HCT116 (cell line): Measurements from ENCODE around the gene MRPS23. TPM values are rescaled to one million over a fixed set of nuclear protein-coding genes. Genes with fewer than 3 reads are reported as not detected.

Source experiments
- ATAC-seq: fragments of 200-7000 bp; cut with Tn5 transposase; 2 replicates; pipeline ENCODE4 v1.9.1; 2020; ENCODE audit warnings: mild to moderate bottlenecking, moderate library complexity
- BruUV-seq: library from RNA; stranded (reverse); fragments of 400-500 nt; replicated peaks from 2 replicates; lab custom pipeline; 2021; lab: Mats Ljungman, UMichigan
- CTCF ChIA-PET: fragments of 300-600 bp; sonication (Branson Sonifier 250); formaldehyde crosslinking; loops from one replicate; lab custom pipeline; 2021; ENCODE audit warnings: antibody characterized with exemption; lab: Charles Lee
- POLR2A ChIA-PET: fragments of 300-600, 350-600 bp; sonication (Branson Sonifier 250); formaldehyde crosslinking; loops from one replicate; lab custom pipeline; 2021; ENCODE audit warnings: antibody characterized with exemption; lab: Charles Lee
- RAD21 ChIA-PET, 2 experiments: fragments of 300-600 bp; sonication (Branson Sonifier 250); formaldehyde crosslinking; loops; one replicate each; lab custom pipeline; 2023; ENCODE audit warnings: low total read pairs in 2 of 2; ENCODE audit not compliant: uncharacterized antibody in 2 of 2, unreplicated experiment in 2 of 2, low non-redundant PET in 1 of 2; lab: Charles Lee
- DNase-seq: peaks from one replicate; pipeline ENCODE4 v3.0.0-alpha.2; 2010; ENCODE audit warnings: low read depth, low spot score
- H2AFZ ChIP-seq: fragments of 200-600 bp; shearing (Covaris generic), sonication (generic); 2 replicates; pipeline ENCODE4 v1.6.1; 2017; ENCODE audit warnings: low read depth, mixed run types, mixed read lengths, antibody characterized with exemption, low read length; ENCODE audit not compliant: poor library complexity, severe bottlenecking
- H3K27ac ChIP-seq: 2 replicates; pipeline ENCODE4 v1.5.1; 2012; ENCODE audit warnings: low read depth, low read length
- H3K27me3 ChIP-seq: fragments of 200-600 bp; sonication (generic); 2 replicates; pipeline ENCODE4 v1.6.1; 2016; ENCODE audit warnings: mixed run types, low read length, mixed read lengths; ENCODE audit not compliant: insufficient read depth
- H3K36me3 ChIP-seq, 2 experiments: fragments of 200-500 bp in 1 of 2; fragments of 200-600 bp in 1 of 2; sonication (Bioruptor generic) in 1 of 2; sonication (generic) in 1 of 2; 2 replicates each; pipeline versions ENCODE4 v1.5.1 to v1.6.1; 2014 to 2016; ENCODE audit warnings: low read length in 2 of 2, inconsistent platforms in 1 of 2, mixed read lengths in 1 of 2, mixed run types in 1 of 2; ENCODE audit not compliant: insufficient read depth in 2 of 2, control insufficient read depth in 1 of 2
- H3K4me1 ChIP-seq, 2 experiments: fragments of 200-600 bp in 1 of 2; sonication (generic) in 1 of 2; 2 replicates each; pipeline versions ENCODE4 v1.5.1 to v1.6.1; 2012 to 2017; ENCODE audit warnings: low read length in 2 of 2, inconsistent platforms in 1 of 2, mild to moderate bottlenecking in 1 of 2, mixed read lengths in 1 of 2, mixed run types in 1 of 2, moderate library complexity in 1 of 2; ENCODE audit not compliant: insufficient read depth in 2 of 2, control insufficient read depth in 1 of 2
- H3K4me2 ChIP-seq: fragments of 200-600 bp; sonication (generic); 2 replicates; pipeline ENCODE4 v1.6.1; 2017; ENCODE audit warnings: mixed run types, low read length, mixed read lengths
- H3K4me3 ChIP-seq, 2 experiments: fragments of 200-600 bp in 1 of 2; sonication (generic) in 1 of 2; replicated peaks in 1 of 2; 2 replicates each; pipeline ENCODE4 v1.5.1; 2011 to 2016; ENCODE audit warnings: low read length in 2 of 2, control low read depth in 1 of 2, low read depth in 1 of 2, mild to moderate bottlenecking in 1 of 2, mixed read lengths in 1 of 2, mixed run types in 1 of 2
- H3K79me2 ChIP-seq: fragments of 200-600 bp; sonication (generic); 2 replicates; pipeline ENCODE4 v1.6.1; 2017; ENCODE audit warnings: mild to moderate bottlenecking, mixed run types, low read length, moderate library complexity, mixed read lengths; ENCODE audit not compliant: insufficient read depth
- H3K9ac ChIP-seq: fragments of 200-600 bp; sonication (generic); 2 replicates; pipeline ENCODE4 v1.6.1; 2016; ENCODE audit warnings: low read length, mixed read lengths
- H3K9me2 ChIP-seq: fragments of 200-600 bp; sonication (generic), shearing (Covaris generic); 2 replicates; pipeline ENCODE4 v1.6.1; 2017; ENCODE audit warnings: mixed run types, mild to moderate bottlenecking, moderate library complexity; ENCODE audit not compliant: insufficient read depth
- H3K9me3 ChIP-seq, 2 experiments: fragments of 200-500 bp in 1 of 2; fragments of 200-600 bp in 1 of 2; sonication (Bioruptor generic) in 1 of 2; sonication (generic) in 1 of 2; 2 replicates each; pipeline ENCODE4 v1.6.1; 2014 to 2017; ENCODE audit warnings: low read length in 2 of 2, mixed read lengths in 2 of 2, inconsistent platforms in 1 of 2, low read depth in 1 of 2, mild to moderate bottlenecking in 1 of 2, mixed run types in 1 of 2, moderate library complexity in 1 of 2; ENCODE audit not compliant: control insufficient read depth in 1 of 2, insufficient read depth in 1 of 2
- H4K20me1 ChIP-seq: fragments of 200-600 bp; sonication (generic), shearing (Covaris generic); 2 replicates; pipeline ENCODE4 v1.6.1; 2017; ENCODE audit warnings: mixed run types, mild to moderate bottlenecking, moderate library complexity; ENCODE audit not compliant: insufficient read depth
- POLR2A ChIP-seq: IDR thresholded peaks from 2 replicates; pipeline ENCODE4 v1.7.0; 2011; ENCODE audit warnings: borderline replicate concordance; ENCODE audit not compliant: insufficient read depth, insufficient read length; ENCODE audit errors: extremely low read depth
- TCF7L2 ChIP-seq: IDR thresholded peaks from 2 replicates; pipeline ENCODE4 v1.7.0; 2011; ENCODE audit warnings: borderline replicate concordance, inconsistent platforms; ENCODE audit not compliant: insufficient read depth, insufficient read length; ENCODE audit errors: extremely low read depth
- intact Hi-C: fragments of 100-400 bp; cut with micrococcal nuclease; formaldehyde crosslinking; loops from 2 replicates; pipeline ENCODE4 v1.10.0; 2022
- total RNA-seq: library from RNA; stranded (reverse); gene quantifications from one replicate; pipeline ENCODE4 v1.2.1, GENCODE V29; 2021; ENCODE audit not compliant: unreplicated experiment
- TF ChIP-seq, protein P1 (sequence below): IDR thresholded peaks from 2 replicates; pipeline ENCODE4 v1.6.1; 2012

Gene MRPS23
- total RNA-seq, 1 experiment from 2014 or later: 109 TPM

- H3K4me2 ChIP-seq: peak overlapping the region; percentile 86
- RAD21 ChIA-PET: no interaction called here
- CTCF ChIA-PET: interaction anchor here (0.6 to 12.4 kb wide), 4 partner anchors 14 to 749 kb away, joined by 3 to 288 read pairs (median 4); partner anchors contain the start of gene VEZF1
Observed at GRCh38 chr17:57862694-57863667, 13.1 kb upstream of the MRPS23 start.

More at GRCh38 chr17:57862694-57863667, 13.1 kb upstream of the MRPS23 start:
- Histone ChIP-seq H3K36me3 (peaks cover 0 to 8% of the 10 kb centered on the region in 2 experiments; a peak in 1 of 4 replicates), H3K4me1 (peaks cover 66 to 90% of the 10 kb centered on the region in 2 experiments), H3K9me2 (no peaks in the 10 kb centered on the region), H3K27me3 (no peaks in the 10 kb centered on the region), H3K79me2 (no peaks in the 10 kb centered on the region), H3K4me3 (no peak overlapping the region; a peak in 1 of 4 replicates), H2AFZ (no peak overlapping the region), H3K27ac (peak overlapping the region; percentile 79), H3K9me3 (no peaks in the 10 kb centered on the region), H4K20me1 (no peaks in the 10 kb centered on the region), H3K9ac (peak overlapping the region; percentile 59)
- no peak for ATAC-seq
- intact Hi-C loops: no loop called here
- POLR2A ChIA-PET: interaction anchor here (1.0 to 3.1 kb wide), 2 partner anchors 7 to 144 kb away, joined by 3 to 25 read pairs; partner anchors contain the start of gene SRSF1
- TF ChIP-seq TCF7L2 (peak; percentile 23), POLR2A (peak; percentile 34)
- TF ChIP-seq, protein P1, sequence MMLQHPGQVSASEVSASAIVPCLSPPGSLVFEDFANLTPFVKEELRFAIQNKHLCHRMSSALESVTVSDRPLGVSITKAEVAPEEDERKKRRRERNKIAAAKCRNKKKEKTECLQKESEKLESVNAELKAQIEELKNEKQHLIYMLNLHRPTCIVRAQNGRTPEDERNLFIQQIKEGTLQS: no peak
- no TSS peak for BruUV-seq
- no peak for DNase-seq
